GM21360 (cell line): ENCODE results near the gene GALNS.

Source experiments
- ATAC-seq: cut with Tn5 transposase; IDR thresholded peaks from one replicate; pipeline ENCODE4 v1.9.1; 2021; ENCODE audit warnings: mild to moderate bottlenecking, moderate library complexity; ENCODE audit not compliant: unreplicated experiment

Gene GALNS

GRCh38 chr16:88820385-88821025, 36.2 kb downstream of the GALNS start:
- ATAC-seq = no peak

GRCh38 chr16:88819126-88819525, 37.6 kb downstream of the GALNS start:
- no peak for ATAC-seq

- ATAC-seq = no peak
These were observed 38.2 kb downstream of the GALNS start for GRCh38 chr16:88818575-88818874.

GRCh38 chr16:88817785-88818574, 38.8 kb downstream of the GALNS start:
- no peak for ATAC-seq

- no peak for ATAC-seq
These were observed 39.8 kb downstream of the GALNS start for GRCh38 chr16:88816736-88817535.

DNA sequence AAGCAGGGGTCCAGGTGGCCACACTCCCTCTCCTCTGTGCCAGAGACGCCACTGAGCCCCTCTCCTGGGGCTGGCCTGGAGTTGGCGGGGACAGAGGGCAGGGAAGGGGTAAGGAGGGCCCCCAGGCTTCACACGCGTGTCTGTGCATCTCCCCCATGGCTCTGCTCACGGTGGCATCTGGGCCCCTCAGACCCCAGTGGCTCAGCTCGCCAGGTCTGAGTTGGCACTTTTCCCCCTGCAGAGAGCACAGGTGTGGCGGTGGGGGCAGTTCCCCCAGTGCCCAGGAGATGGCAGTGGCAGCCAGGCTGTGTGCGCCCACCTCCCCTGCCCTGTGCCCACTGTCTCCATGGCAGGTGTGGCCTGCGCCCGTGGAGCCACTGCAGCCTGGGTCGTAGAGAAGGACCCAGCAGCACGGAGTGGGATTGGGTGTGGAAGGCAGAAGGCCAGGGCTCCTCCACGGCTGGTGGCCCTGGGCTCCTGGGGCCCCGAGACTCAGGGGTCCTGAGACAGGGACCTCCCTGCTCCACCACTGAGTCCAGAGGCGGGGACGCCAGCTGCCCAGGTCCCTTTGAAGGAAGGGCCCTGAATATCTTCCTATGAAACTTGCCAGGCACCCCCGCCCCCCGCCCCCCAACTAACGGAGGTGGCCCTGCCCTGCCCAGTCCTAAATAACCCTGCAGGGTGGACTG, 40.7 kb downstream of the GALNS start:
- ATAC-seq = no peak

- ATAC-seq = no peak
These were observed 41.5 kb downstream of the GALNS start for GRCh38 chr16:88815227-88815626.

GRCh38 chr16:88814144-88814502, 42.6 kb downstream of the GALNS start:
- ATAC-seq = no peak

DNA sequence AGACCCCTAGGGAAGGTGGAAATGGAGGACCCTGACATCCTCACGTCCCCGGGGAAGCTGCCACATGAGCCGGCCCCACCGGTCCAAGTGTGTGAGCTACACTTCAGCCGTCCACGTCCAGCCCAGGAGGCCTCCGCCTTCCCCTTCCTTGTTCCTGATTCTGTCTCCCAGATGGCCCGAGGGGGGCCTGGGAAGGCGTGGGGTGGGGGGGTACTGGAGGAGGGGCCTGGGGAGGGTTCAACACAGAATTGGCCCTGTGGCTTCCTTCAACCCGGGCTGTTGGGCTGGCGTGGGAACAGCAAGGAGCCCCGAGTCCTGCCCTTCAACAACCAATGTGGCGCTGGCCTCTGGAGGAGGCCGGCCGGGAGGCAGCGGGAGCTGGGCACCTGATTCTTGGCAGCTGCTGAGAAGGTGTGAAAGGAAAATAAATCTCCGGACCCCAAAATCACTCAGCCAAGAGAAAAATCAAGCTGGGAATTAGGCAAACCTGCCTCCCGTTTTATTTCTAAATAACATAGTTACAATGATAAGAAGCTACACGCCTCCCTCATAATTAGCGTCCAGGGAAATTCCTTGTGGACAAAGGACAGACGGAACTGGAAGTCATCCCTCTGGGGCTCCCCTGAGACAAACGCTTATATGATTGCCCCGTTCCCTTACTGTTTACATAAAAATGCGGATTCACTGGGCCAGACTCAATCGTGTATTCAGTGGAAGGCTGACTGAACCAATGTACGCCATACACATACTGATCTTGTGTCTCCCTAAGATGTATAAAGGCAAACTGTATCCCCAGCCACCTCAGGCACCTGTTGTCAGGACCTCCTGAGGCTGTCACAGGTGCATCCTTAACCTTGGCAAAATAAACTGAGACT, 43.2 kb downstream of the GALNS start:
- ATAC-seq = no peak

DNA sequence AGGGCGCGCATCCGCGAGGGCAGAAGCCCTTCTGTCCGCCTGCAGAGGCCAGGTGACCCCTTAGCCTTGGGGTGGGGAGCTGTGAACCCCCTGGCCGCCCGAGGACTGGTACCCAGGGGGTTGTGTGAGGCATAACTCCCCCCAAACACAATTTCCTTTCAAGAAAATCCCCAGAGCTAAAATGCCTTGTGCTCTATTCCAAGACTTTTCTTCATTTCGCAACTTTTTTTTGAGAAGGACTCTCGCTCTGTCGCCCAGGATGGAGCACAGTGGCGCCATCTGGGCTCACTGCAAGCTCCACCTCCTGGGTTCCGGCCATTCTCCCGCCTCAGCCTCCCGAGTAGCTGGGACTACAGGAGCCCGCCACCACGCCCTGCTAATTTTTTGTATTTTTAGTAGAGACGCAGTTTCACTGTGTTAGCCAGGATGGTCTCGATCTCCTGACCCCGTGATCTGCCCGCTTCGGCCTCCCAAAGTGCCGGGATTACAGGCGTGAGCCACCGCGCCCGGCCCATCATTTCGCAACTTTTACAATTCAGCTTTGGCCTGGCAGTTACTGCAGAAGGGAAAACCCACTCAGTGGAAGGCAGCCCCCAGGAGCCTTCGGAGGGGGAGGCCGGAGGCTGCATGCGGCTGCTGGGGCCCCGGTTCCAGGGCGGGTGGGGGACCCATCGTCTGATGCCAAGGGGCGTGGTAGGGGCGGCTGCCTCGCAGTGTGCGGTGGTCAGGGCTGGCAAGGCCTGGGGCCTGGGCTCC, 44.1 kb downstream of the GALNS start:
- ATAC-seq = no peak

GRCh38 chr16:88811769-88812512, 44.8 kb downstream of the GALNS start, which contains the start of gene APRT:
TSS of gene APRT (minus strand) at chr16:88811928. CDS start at chr16:88811899, 29 bp downstream.
- ATAC-seq = peak; percentile 61

GRCh38 chr16:88810912-88811768, 45.6 kb downstream of the GALNS start:
- ATAC-seq = peak; percentile 25

DNA sequence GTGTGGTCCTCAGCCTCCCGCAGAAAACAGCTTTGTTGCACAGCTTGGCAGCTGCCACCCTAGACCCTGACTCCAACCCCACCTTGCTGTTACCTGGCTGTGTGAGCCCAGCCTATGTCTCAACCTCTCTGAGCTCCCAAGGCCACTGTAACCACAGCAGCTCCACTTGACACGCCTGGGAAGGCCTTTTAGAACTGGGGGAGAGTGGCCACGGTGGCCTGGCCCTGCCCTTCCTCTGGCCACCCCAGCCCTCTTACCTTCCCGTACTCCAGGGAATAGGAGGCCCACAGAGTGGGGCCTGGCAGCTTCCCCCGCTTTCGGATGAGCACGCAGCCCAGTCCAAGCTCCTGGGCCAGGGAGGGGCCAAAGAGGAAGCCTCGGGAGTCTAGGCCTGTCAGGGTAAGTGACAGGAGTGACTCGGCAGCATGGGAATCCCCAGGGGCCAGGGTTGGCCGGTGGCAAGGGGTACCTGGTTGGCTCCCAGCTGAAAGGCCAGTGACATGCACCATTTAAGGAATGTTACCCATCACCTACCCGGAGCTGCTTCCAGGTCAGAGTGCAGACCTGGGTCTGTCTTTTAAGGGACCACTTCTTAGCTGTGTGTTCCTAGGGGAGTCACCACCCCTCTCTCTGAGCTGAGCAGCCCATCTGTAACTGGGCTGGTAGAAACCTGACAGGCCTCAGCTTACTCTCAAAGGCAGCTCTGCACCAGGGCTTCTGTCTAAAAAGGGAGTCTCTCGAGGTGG, 46.4 kb downstream of the GALNS start:
- ATAC-seq = no peak

DNA sequence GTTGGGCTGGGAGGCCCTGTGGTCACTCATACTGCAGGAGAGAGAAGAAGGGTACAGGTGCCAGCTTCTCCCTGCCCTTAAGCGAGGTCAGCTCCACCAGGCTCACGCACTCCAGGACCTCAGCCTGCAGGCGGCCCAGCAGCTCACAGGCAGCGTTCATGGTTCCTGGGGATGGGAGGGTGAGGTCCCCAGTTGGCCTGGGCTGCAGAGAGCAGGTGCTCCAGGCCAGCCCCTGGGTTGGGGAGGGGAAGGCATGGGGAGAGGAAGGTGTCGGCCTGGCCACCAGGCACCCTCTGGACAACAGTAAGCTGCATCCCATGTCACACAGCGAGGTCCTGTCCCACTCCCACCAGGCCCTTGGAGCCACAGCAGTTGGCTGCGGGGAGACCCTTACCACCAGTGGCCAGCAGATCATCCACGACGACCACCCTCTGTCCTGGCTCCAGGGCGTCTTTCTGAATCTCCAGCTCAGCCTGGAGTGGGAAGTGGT, 47.0 kb downstream of the GALNS start:
- ATAC-seq = no peak

GRCh38 chr16:88809068-88809675, 47.6 kb downstream of the GALNS start:
- ATAC-seq = no peak

DNA sequence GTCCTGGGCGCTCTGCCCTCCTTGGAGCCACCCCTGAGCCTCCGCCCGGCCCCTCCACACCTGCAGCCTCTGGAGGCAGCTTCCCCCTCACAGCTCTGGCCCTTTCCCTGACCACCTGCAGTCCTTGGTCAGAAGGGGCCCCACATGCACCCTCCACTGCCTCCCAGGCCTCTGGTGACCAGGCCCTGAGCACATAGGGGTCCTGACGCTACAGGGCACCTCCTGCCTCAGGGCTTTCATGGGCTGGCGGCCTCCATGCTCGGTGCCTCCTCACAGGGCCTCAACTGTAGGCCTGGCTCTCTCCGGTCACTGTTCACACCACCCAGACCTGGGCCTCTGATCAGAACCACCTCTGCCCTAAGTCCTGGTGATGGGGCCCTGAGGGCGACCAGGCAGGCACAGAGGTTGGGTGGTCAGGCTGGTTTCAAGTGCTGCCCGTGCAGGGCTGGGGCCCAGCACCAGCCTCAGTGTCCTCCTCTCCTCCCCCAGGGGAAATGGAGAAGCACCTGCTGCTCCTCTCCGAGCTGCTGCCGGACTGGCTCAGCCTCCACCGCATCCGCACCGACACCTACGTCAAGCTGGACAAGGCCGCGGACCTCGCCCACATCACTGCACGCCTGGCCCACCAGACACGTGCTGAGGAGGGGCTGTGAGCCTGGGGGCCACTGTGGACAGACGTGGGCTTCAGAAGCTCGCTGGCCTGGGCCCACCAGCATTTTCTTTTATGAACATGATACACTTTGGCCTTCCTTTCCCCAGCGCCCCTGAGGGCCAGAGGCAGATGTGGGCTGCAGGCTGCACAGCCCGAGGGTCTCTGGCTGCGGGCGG, 48.9 kb downstream of the GALNS start:
- ATAC-seq = no peak
